CMK (cell line): Measurements from ENCODE around the gene RNGTT.
"Not testable (repeated sequence)": the region's sequence is repeated elsewhere in the genome, so short reads cannot be mapped to it uniquely, and the experiment has no call there.

Experiments
- DNase-seq: peaks from one replicate; pipeline ENCODE4 v3.0.0-alpha.2; 2010; ENCODE audit warnings: low read depth

RNGTT gene

GRCh38 chr6:88864359-88865054, 98.9 kb downstream of the RNGTT start:
- no peak for DNase-seq

DNA sequence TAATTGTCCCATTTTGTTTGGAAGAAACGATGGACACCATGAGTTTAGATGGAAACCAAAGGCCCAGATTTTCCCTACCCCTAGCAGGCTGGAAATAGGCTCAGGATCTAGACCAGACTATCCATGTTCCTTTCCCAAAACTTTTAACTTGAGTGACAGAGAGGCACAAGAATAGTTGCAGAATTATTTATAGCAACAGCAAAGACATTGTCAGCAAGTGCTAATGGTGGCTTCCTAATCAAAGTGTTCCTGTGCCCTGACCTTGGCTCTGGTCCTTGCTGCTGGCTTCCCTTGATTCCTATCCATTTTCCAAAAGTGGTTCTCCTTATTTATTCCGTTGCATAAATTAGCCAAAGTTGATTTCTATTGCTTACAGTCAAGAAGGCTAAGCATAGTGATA, 103.1 kb downstream of the RNGTT start:
- DNase-seq = no peak

DNA sequence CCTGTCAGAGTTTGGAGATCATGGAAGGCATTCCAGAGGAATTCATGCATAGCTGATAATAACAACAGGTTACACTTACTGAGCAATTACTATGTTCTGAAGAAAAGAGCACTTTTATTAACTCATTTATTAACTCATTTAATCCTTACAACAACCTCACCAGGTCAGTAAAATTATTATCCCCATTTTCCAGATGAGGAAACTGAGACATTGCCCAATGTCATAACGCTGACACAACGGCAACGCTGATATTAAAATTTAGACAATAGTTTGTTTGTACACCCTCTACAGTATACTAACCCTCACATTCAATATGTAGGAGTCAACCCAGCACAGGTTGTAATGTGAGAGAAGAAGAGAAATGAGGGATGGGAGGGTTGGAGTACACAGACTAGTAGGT, 105.0 kb downstream of the RNGTT start:
- no peak for DNase-seq

DNA sequence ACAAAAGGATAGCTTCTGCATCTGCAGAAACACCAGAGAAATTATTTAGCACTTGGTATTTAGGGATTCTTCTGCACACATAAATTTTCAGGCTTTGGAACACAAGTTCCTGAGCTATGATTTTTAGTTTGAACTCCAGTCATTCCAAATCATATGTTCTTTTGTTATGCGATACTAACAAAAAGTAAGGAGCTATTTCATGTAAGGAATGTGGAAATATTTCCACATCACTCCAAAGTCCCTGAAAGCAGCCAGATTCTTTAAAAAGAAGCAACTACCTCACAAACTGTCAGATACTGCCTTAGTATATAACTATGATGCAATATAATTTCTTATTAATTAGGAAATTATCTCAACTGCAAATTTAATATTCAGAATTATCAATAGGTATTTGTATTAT, 106.9 kb downstream of the RNGTT start:
- no peak for DNase-seq

DNA sequence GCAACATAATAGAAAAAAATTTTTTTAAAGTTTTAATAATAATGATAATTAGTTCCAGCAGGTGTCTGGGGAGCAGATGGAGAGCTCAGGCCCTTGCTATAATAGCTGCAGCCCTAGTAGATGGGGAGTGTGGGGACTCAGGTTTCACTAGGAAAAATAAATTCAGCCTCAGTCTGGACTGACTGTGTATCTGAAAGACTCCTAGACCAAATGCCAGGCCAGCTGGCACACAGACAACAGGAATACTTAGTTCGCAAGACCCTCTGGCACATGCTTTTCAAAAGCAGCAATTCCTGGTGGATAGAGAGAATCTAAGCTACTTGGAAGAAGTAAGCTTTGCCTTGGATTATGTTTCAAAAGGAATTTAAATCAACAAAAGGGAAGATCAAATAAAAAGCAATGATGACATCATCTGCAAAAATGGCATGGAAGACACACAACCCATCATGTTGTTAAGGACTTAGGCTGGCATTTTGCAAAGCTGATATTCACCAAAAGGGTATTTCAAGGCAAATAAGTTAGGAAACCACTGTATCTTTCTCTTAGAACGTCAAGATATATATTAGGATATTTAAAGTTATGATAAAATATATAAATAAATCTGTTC, 107.8 kb downstream of the RNGTT start:
- DNase-seq = no peak

- DNase-seq = no peak
These were observed 110.6 kb downstream of the RNGTT start for GRCh38 chr6:88852775-88853174.

DNA sequence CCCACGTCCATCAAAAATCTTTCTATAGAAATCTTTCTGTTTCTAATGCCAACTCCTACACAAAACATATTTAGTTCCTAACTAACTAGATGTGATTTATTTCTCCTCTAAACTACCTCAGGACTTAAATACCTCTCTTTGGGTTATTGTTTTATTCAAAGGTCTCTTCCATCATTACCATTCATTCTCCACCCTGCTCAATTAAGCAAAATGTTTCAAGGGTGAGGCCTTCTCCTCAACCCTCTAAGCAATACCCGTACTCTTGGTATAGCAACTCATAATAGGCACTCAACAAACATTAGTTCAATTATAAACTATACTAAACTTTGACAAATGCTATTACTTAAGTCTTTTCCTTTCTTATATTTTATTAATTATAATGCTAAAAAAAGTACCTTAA, 111.4 kb downstream of the RNGTT start:
- no peak for DNase-seq

DNA sequence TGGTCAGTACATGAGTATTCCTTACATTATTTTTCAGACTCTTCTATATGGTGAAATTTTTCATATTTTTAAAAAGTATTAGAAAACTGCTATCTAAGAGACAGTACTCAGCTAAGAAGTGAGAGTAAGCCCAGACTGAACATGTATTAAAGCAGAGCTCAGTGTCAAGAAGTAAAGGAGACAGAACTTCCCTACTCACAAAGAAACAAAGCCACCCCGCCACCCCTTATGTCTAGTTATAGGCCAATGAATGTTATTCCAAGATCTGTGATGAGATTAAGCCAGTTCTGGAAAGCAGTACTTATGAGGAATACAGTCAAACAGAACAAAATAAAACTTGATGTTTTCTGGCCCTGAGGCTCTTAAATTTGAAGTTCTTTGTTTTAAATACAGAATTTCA, 114.5 kb downstream of the RNGTT start:
- no peak for DNase-seq

DNA sequence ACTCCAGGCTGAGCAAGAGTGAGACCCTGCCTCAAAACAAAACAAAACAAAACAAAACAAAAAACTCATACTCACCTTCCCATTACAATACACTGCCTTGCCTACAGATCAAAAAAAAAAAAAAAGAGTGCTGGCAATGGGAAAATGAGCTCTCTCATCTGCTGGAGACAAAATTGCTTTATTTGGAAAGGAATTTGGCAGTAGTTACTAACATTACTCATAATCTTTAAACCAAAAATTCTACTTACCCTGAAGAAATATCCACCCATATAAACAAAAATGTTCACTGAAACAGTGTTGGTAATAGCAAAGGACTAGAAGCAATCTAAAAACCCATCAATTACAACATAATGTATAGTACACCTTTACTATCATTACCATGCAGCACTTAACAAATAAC, 120.4 kb downstream of the RNGTT start:
- DNase-seq = no peak

DNA sequence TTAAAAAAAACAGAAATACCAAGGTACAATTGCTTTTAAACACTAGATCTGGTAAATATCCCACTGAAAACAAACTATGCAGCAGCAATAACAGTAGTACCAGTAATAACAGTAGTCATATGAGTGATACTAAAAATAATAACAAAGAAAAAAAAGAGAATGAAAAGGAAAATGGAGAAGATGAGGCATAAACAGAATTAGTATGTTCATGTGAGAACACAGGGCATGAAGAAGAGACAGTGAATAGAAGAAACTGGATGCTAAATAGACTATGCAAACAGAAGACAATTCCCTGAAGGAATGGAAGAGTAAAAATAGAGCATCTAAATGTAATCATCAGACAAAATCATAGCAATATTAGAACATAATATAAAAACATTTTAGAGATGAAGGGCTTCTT, 121.1 kb downstream of the RNGTT start:
- no peak for DNase-seq

GRCh38 chr6:88840796-88841539, 122.5 kb downstream of the RNGTT start:
- no peak for DNase-seq

GRCh38 chr6:88840289-88840688, 123.1 kb downstream of the RNGTT start:
- no peak for DNase-seq

- DNase-seq = no peak
These were observed 124.1 kb downstream of the RNGTT start for GRCh38 chr6:88839280-88839679.

DNA sequence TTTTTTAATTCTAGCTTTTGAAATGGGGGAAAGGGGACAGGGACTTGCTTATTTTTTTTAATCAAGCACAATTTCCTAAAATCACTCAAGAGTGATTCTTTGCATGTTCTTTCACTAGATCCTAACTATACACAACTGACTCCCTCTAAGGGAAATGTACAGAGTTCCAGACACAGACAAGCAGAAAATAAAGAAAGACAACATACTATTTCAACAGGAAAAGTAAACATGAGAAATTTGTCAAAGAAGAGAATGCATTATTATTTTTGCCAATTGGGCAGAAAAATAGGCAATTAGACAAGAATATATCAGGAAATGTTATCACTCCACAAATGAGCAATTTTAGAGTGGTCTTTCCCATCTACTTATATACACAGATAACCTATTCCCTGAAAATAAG, 128.2 kb downstream of the RNGTT start:
- no peak for DNase-seq

DNA sequence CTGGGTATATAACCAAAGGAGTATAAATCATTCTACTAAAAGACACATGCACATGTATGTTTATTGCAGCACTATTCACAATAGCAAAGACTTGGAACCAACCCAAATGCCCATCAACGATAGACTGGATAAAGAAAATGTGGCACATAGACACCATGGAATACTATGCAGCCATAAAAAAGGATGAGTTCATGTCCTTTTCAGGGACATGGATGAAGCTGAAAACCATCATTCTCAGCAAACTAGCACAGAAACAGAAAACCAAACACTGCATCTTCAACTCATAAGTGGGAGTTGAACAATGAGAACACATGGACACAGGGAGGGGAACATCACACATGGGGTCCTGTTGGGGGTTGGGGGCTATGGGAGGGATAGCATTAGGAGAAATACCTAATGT, 130.3 kb downstream of the RNGTT start:
- DNase-seq = not testable (repeated sequence)

GRCh38 chr6:88827599-88827998, 135.8 kb downstream of the RNGTT start:
- not testable (repeated sequence) for DNase-seq

DNA sequence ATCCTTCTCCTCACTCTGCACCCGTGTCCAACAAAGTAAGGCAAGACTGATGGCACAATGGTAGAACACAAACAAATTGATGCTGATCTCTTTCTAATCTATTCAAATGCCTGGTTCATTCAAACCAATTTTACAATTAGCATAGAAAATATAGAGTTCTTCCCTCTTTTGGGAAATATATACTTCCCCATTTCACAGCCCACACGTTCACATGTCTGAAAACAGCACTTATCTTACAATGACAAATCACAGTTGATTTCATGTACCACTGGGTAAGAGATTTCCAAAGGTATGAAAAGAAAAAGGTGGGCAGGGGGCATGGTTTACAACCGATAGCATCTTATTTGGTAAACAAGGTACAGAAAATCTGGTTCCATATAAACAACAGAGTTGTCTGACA, 137.6 kb downstream of the RNGTT start:
- no peak for DNase-seq

- no peak for DNase-seq
These were observed 139.4 kb downstream of the RNGTT start for GRCh38 chr6:88823998-88824397.

GRCh38 chr6:88815491-88815890, 147.9 kb downstream of the RNGTT start:
- no peak for DNase-seq

- no peak for DNase-seq
These were observed 148.5 kb downstream of the RNGTT start for GRCh38 chr6:88814909-88815308.

- no peak for DNase-seq
These were observed 150.4 kb downstream of the RNGTT start for GRCh38 chr6:88813045-88813444.

DNA sequence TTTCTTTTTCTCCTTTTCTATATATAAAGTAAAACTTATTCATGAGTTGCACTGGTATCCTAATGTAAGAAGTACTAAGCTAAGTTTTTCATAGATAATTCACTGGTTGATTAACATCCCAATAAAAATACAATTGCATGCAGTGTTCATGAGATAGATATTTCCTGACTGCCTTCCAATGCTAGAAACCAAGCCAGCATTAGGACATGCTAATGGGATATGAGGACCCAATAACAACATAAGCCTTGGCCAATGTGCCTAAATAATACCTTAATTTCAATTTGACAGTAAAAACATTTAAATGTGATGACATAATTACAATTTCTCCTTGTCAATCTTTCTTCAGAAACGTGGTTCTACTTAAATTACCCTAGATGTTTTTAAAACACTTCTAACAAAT, 152.7 kb downstream of the RNGTT start:
- no peak for DNase-seq

DNA sequence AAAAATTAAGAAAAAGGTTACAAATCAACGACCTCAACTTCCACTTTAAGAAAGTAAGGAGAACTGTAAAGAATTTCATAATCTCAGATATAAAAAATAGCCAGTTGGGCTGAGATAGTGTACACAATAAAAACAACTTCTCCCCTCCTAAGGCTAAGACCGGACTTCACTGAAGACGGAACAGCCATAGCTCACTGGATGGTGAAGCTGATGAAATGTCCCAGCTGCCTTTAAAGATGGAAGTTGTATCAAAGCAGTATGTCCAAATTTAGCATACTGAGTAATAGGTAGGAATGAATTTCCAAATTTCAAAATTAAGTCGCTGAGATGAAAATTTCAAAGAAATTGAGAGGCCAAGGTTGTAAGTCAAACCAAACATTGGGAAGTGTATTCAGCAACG, 153.3 kb downstream of the RNGTT start:
- no peak for DNase-seq
